Astrocyte (in vitro differentiated cells and primary cell): ENCODE results near the gene PDPK1.
"Not testable (repeated sequence)": the region's sequence is repeated elsewhere in the genome, so short reads cannot be mapped to it uniquely, and the experiment has no call there.

Source experiments
- CTCF ChIP-seq: IDR thresholded peaks from 2 replicates; pipeline ENCODE4 v1.5.1; 2011; ENCODE audit warnings: low read depth, mild to moderate bottlenecking, inconsistent platforms, low read length, moderate library complexity; ENCODE audit not compliant: insufficient read depth
- EZH2 ChIP-seq: IDR thresholded peaks from 2 replicates; pipeline ENCODE4 v1.6.1; 2012; ENCODE audit warnings: mild to moderate bottlenecking, low read length, inconsistent platforms; ENCODE audit not compliant: insufficient read depth

DNA sequence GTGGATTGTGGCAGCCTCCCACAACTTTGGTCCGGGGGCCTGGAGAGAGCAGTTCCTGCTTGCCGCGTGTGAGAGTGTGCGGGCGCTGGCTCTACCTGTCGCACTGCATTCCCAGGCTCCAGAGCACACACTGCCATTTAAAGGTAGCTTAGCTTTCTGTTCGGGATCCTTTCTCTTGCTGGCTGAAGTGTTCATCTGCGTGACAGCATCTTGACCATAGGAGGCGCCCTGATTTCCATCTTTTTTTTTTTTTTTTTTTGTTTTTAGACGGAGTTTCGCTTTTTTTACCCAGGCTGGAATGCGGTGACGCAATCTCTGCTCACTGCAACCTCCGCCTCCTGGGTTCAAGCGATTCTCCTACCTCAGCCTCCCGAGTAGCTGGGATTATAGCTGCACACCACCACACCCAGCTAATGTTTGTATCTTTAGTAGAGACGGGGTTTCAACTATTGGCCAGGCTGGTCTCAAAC is 13.6 kb downstream of the PDPK1 start:
- TF ChIP-seq CTCF, EZH2: not testable (repeated sequence)
